IMR-90 (cell line): Measurements from ENCODE around the gene ANTXRL.

Experiments used
- FOS ChIP-seq: fragments of 150-350 bp; IDR thresholded peaks from 2 replicates; pipeline ENCODE4 v1.6.1; 2016; ENCODE audit warnings: low read depth, low read length
- POLR2A ChIP-seq: IDR thresholded peaks from 2 replicates; pipeline ENCODE4 v1.6.1; 2012; ENCODE audit warnings: mild to moderate bottlenecking, low read depth, low read length
- RAD21 ChIP-seq: IDR thresholded peaks from 2 replicates; pipeline ENCODE4 v1.6.1; 2012; ENCODE audit warnings: low read length, improper control_type of control experiment
- RFX5 ChIP-seq: IDR thresholded peaks from 2 replicates; pipeline ENCODE4 v1.8.0; 2012; ENCODE audit warnings: low read depth, mild to moderate bottlenecking, low read length, moderate library complexity
- TF ChIP-seq, protein P1 (sequence below): conservative IDR thresholded peaks from 2 replicates; pipeline ENCODE4 v1.5.1; 2012; ENCODE audit warnings: mild to moderate bottlenecking, low read depth, low read length, improper control_type of control experiment
- TF ChIP-seq, protein P2 (sequence below): fragments of 150-350 bp; IDR thresholded peaks from 2 replicates; pipeline ENCODE4 v1.6.1; 2017; ENCODE audit warnings: mild to moderate bottlenecking, antibody characterized with exemption, low read length, low read depth

- TF ChIP-seq, protein P1, sequence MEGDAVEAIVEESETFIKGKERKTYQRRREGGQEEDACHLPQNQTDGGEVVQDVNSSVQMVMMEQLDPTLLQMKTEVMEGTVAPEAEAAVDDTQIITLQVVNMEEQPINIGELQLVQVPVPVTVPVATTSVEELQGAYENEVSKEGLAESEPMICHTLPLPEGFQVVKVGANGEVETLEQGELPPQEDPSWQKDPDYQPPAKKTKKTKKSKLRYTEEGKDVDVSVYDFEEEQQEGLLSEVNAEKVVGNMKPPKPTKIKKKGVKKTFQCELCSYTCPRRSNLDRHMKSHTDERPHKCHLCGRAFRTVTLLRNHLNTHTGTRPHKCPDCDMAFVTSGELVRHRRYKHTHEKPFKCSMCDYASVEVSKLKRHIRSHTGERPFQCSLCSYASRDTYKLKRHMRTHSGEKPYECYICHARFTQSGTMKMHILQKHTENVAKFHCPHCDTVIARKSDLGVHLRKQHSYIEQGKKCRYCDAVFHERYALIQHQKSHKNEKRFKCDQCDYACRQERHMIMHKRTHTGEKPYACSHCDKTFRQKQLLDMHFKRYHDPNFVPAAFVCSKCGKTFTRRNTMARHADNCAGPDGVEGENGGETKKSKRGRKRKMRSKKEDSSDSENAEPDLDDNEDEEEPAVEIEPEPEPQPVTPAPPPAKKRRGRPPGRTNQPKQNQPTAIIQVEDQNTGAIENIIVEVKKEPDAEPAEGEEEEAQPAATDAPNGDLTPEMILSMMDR = no peak
- TF ChIP-seq POLR2A (no peak), RAD21 (no peak), RFX5 (no peak), FOS (no peak)
- TF ChIP-seq, protein P2, sequence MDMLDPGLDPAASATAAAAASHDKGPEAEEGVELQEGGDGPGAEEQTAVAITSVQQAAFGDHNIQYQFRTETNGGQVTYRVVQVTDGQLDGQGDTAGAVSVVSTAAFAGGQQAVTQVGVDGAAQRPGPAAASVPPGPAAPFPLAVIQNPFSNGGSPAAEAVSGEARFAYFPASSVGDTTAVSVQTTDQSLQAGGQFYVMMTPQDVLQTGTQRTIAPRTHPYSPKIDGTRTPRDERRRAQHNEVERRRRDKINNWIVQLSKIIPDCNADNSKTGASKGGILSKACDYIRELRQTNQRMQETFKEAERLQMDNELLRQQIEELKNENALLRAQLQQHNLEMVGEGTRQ = no peak
These were observed 32.8 kb upstream of the ANTXRL start for GRCh38 chr10:46254007-46254383.
